GM18507 (cell line): ENCODE results near the gene TJP3.

Experiments
- DNase-seq: peaks from one replicate; pipeline ENCODE4 v3.0.0; 2011; ENCODE audit warnings: low read depth; ENCODE audit not compliant: insufficient read length; ENCODE audit errors: extremely low spot score
- FAIRE-seq: peaks from 2 replicates; lab custom pipeline; 2011; peaks lifted over from hg19 to GRCh38; lab: Jason Lieb, UNC

The TJP3 gene

GRCh38 chr19:3669947-3670795, 38.0 kb upstream of the TJP3 start:
- FAIRE-seq, result no peak
- DNase-seq, result no peak

- no peak for FAIRE-seq
- DNase-seq, result no peak
Observed at GRCh38 chr19:3670796-3671679, 37.1 kb upstream of the TJP3 start.

- FAIRE-seq (no peak), DNase-seq (no peak)
Observed at GRCh38 chr19:3671680-3672574, 36.3 kb upstream of the TJP3 start.

GRCh38 chr19:3672575-3672948, 35.6 kb upstream of the TJP3 start:
- no peak for DNase-seq
- FAIRE-seq, result no peak

GRCh38 chr19:3672993-3673392, 35.2 kb upstream of the TJP3 start:
- FAIRE-seq (no peak), DNase-seq (no peak)

- no peak for DNase-seq
- FAIRE-seq, result no peak
Observed at GRCh38 chr19:3673506-3674439, 34.4 kb upstream of the TJP3 start.

- no peak for DNase-seq
- no peak for FAIRE-seq
Observed at GRCh38 chr19:3674784-3675543, 33.2 kb upstream of the TJP3 start.

- DNase-seq (no peak), FAIRE-seq (no peak)
Observed at GRCh38 chr19:3678188-3678587, 30.0 kb upstream of the TJP3 start.

- DNase-seq (no peak), FAIRE-seq (no peak)
Observed at GRCh38 chr19:3679138-3679537, 29.0 kb upstream of the TJP3 start.

GRCh38 chr19:3679581-3679980, 28.6 kb upstream of the TJP3 start:
- DNase-seq (no peak), FAIRE-seq (no peak)

- DNase-seq, result no peak
- FAIRE-seq, result no peak
Observed at GRCh38 chr19:3680939-3681338, 27.2 kb upstream of the TJP3 start.

GRCh38 chr19:3682286-3682685, 25.9 kb upstream of the TJP3 start:
- DNase-seq, result no peak
- FAIRE-seq, result no peak

GRCh38 chr19:3682741-3683404, 25.3 kb upstream of the TJP3 start:
- FAIRE-seq (no peak), DNase-seq (no peak)

- FAIRE-seq (no peak), DNase-seq (no peak)
Observed at GRCh38 chr19:3683405-3684053, 24.7 kb upstream of the TJP3 start.

- DNase-seq (no peak), FAIRE-seq (peak; percentile 72)
Observed at GRCh38 chr19:3684054-3684816, 23.9 kb upstream of the TJP3 start.

GRCh38 chr19:3684817-3685410, 23.3 kb upstream of the TJP3 start:
- no peak for FAIRE-seq
- no peak for DNase-seq
